Measurements from ENCODE around the gene DIP2C.

DNA sequence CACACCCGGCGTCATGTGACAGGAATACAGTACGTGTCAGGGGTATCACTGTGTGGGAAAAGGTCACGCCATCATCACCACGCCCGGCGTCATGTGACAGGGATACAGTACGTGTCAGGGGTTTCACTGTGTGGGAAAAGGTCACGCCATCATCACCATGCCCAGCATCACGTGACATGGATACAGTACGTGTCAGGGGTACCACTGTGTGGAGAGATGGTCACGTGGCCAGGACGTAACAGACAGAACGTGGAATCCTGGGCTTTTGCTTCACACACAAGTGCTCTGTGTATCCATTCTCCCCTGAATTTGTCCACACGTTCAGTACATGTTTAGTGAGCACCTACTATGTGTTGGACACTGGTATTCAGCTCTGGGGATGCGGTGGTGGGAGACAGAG is 34.5 kb upstream of the DIP2C start:
- TF ChIP-seq, protein P1, sequence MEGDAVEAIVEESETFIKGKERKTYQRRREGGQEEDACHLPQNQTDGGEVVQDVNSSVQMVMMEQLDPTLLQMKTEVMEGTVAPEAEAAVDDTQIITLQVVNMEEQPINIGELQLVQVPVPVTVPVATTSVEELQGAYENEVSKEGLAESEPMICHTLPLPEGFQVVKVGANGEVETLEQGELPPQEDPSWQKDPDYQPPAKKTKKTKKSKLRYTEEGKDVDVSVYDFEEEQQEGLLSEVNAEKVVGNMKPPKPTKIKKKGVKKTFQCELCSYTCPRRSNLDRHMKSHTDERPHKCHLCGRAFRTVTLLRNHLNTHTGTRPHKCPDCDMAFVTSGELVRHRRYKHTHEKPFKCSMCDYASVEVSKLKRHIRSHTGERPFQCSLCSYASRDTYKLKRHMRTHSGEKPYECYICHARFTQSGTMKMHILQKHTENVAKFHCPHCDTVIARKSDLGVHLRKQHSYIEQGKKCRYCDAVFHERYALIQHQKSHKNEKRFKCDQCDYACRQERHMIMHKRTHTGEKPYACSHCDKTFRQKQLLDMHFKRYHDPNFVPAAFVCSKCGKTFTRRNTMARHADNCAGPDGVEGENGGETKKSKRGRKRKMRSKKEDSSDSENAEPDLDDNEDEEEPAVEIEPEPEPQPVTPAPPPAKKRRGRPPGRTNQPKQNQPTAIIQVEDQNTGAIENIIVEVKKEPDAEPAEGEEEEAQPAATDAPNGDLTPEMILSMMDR (IDR thresholded peaks at IDR 0.05): no peak
- TF ChIP-seq POLR2A (IDR thresholded peaks at IDR 0.05): no peak
